Esophagus muscularis mucosa (tissue), 4 donors: Measurements from ENCODE around the gene SULF2. TPM values are rescaled to one million over a fixed set of nuclear protein-coding genes. Genes with fewer than 3 reads are reported as not detected.

Experiments
- DNase-seq: peaks from one replicate; pipeline ENCODE4 v3.0.0-alpha.2; 2017; ENCODE audit errors: extremely low spot score
- H3K27ac ChIP-seq, 4 donors: fragments of 200-600 bp; sonication (generic); replicated peaks in 1 of 4; 1 replicate in 3 of 4; 2 replicates in 1 of 4; pipeline ENCODE4 v1.5.1; 2016 to 2019; ENCODE audit warnings: mild to moderate bottlenecking in 1 of 4
- H3K27me3 ChIP-seq, 4 donors: fragments of 200-600 bp; sonication (generic); one replicate each; pipeline versions ENCODE4 v1.5.1 to v1.6.0; 2016 to 2019
- H3K36me3 ChIP-seq, 4 donors: fragments of 200-600 bp; sonication (generic); one replicate each; pipeline ENCODE4 v1.5.1; 2016 to 2019
- H3K4me1 ChIP-seq, 4 donors: fragments of 200-600 bp; sonication (generic); one replicate each; pipeline ENCODE4 v1.5.1; 2016 to 2019
- H3K4me3 ChIP-seq, 4 donors: fragments of 200-600 bp; sonication (generic); 1 replicate in 2 of 4; 2 replicates in 2 of 4; pipeline ENCODE4 v1.5.1; 2016 to 2019; ENCODE audit warnings: mild to moderate bottlenecking in 4 of 4, moderate library complexity in 1 of 4
- H3K9me3 ChIP-seq, 4 donors: fragments of 200-600 bp; sonication (generic); 1 replicate in 3 of 4; 2 replicates in 1 of 4; pipeline ENCODE4 v1.5.1; 2016 to 2019
- CTCF ChIP-seq, 3 experiments: fragments of 200-600 bp in 2 of 3; fragments of 450-650 bp in 1 of 3; sonication (generic) in 2 of 3; IDR thresholded peaks; one replicate each; pipeline ENCODE4 v1.5.1; 2017 to 2019; ENCODE audit warnings: antibody characterized with exemption in 3 of 3, mild to moderate bottlenecking in 2 of 3, moderate library complexity in 1 of 3
- EP300 ChIP-seq: sonication (generic); formaldehyde crosslinking; IDR thresholded peaks from one replicate; pipeline ENCODE4 v1.6.1; 2017; ENCODE audit warnings: antibody characterized with exemption
- POLR2A ChIP-seq: fragments of 450-650 bp; IDR thresholded peaks from one replicate; pipeline ENCODE4 v1.6.1; 2017; ENCODE audit warnings: antibody characterized with exemption, moderate library complexity, mild to moderate bottlenecking, low read depth
- POLR2AphosphoS5 ChIP-seq, 2 donors: sonication (generic); formaldehyde crosslinking; IDR thresholded peaks; one replicate each; pipeline ENCODE4 v1.6.1; 2017; ENCODE audit warnings: antibody characterized with exemption in 2 of 2
- WGBS: methylation state at CpG from one replicate; pipeline ENCODE4 v1.1.5; 2018; 5-methylcytosine and 5-hydroxymethylcytosine counted together
- intact Hi-C: fragments of 100-400 bp; cut with DNase I; formaldehyde crosslinking; loops from one replicate; pipeline ENCODE4 v1.15.1; 2023
- total RNA-seq, 4 donors: library from RNA; depleted of rRNA; stranded (reverse); fragments of >200 nt; gene quantifications; one replicate each; pipeline versions ENCODE4 v1.1.0 to v1.2.1, GENCODE V29; 2016

SULF2 gene
- total RNA-seq, 4 donors from 2014 or later: 78.7 to 243 (median 138) TPM

DNA sequence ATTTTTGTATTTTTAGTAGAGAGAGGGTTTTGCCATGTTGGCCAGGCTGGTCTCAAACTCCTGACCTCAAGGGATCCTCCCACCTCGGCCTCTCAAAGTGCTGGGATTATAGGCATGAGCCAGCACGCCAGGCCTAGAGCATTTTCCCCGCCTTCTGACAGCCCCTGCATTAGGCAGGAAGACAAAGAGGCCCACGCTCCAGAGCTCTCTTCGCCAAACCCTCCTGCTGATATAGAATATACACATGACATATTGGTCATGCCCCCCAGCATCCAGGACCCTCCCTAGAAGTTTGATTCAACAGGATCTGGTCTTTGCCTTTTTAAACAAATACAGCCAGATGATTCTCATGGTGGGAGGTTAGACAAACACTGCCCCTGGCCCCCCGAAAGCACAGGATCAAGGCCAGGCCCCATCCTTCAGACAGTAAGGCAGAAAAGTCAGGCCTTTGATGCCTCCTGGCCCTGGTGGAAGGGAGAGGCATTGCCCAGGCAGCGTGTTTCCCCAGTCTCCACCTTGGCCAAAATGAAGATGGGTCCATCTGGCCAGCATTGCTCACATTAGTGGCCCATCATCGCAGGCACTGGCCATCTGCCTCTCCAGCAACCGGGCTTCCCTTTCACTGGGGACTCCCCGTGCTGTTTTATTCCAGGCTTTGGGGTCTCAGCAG lies 4.4 kb downstream of the SULF2 start:
- Histone ChIP-seq H3K27ac (no peak overlapping the region), H3K9me3 (peaks cover 0 to 3% (median 0%) of the 10 kb centered on the region in 4 donors), H3K27me3 (no peaks in the 10 kb centered on the region), H3K36me3 (no peaks in the 10 kb centered on the region), H3K4me1 (peaks cover 25 to 87% (median 75%) of the 10 kb centered on the region in 4 donors), H3K4me3 (no peak overlapping the region)
- 90% methylated on average over 8 of the region's 10 CpGs for WGBS
- TF ChIP-seq CTCF (IDR thresholded peaks at IDR 0.05) (no peak), POLR2AphosphoS5 (IDR thresholded peaks at IDR 0.05) (no peak), POLR2A (no peak), EP300 (no peak)
- no peak for DNase-seq
- intact Hi-C loops: loop anchor here (5.0 to 10.0 kb wide), 3 partner anchors 54 to 404 kb away; no protein-coding TSS in a partner anchor

DNA sequence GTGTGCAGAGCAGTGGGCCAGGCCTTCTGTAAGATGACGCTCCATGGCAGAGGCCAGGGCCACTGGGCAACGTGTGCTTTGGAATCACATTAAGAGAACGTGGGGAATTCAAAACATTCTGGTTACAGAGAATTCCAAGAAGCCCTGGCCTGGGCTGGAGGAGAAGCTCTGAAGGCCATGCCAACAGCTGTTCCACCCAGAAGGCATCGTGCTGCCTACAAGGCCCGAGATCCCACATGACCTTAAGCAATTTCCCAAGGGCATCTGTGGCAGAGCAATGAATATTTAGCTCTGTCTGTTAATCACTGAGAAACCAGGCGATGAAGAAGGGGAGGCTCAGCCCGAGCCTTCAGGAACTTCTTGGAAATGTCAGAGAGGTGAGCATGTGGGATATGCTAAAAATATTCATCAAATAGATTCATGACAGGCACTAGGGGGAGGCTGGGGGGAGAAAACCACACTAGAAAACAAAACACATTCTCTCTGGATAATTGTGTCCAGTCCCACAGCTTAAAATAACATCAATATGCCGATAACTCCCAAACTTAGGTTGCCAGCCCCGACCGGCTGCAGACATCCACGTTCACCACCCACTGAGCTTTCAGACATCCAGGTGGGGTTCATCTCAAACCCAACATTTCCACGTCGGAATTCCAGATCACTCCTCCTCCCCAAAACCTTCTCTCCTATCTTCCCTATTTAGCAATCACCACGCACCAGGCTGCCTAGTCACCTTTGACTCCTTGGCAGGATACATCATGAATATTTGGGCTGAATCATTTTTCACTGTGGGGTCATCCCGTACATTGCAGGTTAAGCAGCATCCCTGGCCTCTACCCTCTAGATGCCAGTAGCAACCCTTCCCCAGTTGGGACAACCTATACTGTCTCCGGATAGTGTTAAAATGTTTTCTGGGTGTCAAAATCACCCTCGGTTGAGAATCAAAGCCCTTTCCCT lies 6.6 kb downstream of the SULF2 start:
- peak overlapping the region; percentile 64 to 73 (median 68) for H3K27ac ChIP-seq
- H3K27me3 ChIP-seq: no peaks in the 10 kb centered on the region
- no peak for DNase-seq
- no peaks in the 10 kb centered on the region for H3K36me3 ChIP-seq
- peaks cover 0 to 3% (median 0%) of the 10 kb centered on the region in 4 donors for H3K9me3 ChIP-seq
- TF ChIP-seq POLR2AphosphoS5 (IDR thresholded peaks at IDR 0.05): no peak
- TF ChIP-seq POLR2A: no peak
- no peak for TF ChIP-seq EP300
- TF ChIP-seq CTCF (IDR thresholded peaks at IDR 0.05): no peak
- peaks cover 25 to 88% (median 76%) of the 10 kb centered on the region in 4 donors for H3K4me1 ChIP-seq
- intact Hi-C loops: no loop called here
- H3K4me3 ChIP-seq: no peak overlapping the region
- 73% methylated on average over 12 of the region's 17 CpGs for WGBS

- 86% methylated on average over 4 of the region's 4 CpGs for WGBS
- Histone ChIP-seq H3K36me3 (no peaks in the 10 kb centered on the region), H3K27me3 (no peaks in the 10 kb centered on the region), H3K4me3 (no peak overlapping the region), H3K9me3 (peaks cover 0 to 3% (median 0%) of the 10 kb centered on the region in 4 donors), H3K27ac (peak overlapping the region; percentile 64 to 73 (median 68)), H3K4me1 (peaks cover 33 to 88% (median 76%) of the 10 kb centered on the region in 4 donors)
- no peak for DNase-seq
- intact Hi-C loops: no loop called here
- TF ChIP-seq CTCF (IDR thresholded peaks at IDR 0.05): no peak
- no peak for TF ChIP-seq EP300
- no peak for TF ChIP-seq POLR2AphosphoS5 (IDR thresholded peaks at IDR 0.05)
- TF ChIP-seq POLR2A: no peak
Measured at GRCh38 chr20:47777220-47777619, 8.1 kb downstream of the SULF2 start.

- TF ChIP-seq CTCF (IDR thresholded peaks at IDR 0.05) (no peak), POLR2AphosphoS5 (IDR thresholded peaks at IDR 0.05) (no peak), EP300 (no peak), POLR2A (no peak)
- intact Hi-C loops: no loop called here
- DNase-seq: no peak
- Histone ChIP-seq H3K9me3 (peaks cover 0 to 3% (median 0%) of the 10 kb centered on the region in 4 donors), H3K4me1 (peaks cover 31 to 86% (median 71%) of the 10 kb centered on the region in 4 donors), H3K4me3 (no peak overlapping the region), H3K27me3 (no peaks in the 10 kb centered on the region), H3K36me3 (no peaks in the 10 kb centered on the region), H3K27ac (peak overlapping the region in 2 of 4 donors; percentile 65 to 73)
- 71% methylated on average over 4 of the region's 4 CpGs for WGBS
Measured at GRCh38 chr20:47776639-47777038, 8.6 kb downstream of the SULF2 start.
